ENCODE results near the gene PLSCR3.

PLSCR3 gene

DNA sequence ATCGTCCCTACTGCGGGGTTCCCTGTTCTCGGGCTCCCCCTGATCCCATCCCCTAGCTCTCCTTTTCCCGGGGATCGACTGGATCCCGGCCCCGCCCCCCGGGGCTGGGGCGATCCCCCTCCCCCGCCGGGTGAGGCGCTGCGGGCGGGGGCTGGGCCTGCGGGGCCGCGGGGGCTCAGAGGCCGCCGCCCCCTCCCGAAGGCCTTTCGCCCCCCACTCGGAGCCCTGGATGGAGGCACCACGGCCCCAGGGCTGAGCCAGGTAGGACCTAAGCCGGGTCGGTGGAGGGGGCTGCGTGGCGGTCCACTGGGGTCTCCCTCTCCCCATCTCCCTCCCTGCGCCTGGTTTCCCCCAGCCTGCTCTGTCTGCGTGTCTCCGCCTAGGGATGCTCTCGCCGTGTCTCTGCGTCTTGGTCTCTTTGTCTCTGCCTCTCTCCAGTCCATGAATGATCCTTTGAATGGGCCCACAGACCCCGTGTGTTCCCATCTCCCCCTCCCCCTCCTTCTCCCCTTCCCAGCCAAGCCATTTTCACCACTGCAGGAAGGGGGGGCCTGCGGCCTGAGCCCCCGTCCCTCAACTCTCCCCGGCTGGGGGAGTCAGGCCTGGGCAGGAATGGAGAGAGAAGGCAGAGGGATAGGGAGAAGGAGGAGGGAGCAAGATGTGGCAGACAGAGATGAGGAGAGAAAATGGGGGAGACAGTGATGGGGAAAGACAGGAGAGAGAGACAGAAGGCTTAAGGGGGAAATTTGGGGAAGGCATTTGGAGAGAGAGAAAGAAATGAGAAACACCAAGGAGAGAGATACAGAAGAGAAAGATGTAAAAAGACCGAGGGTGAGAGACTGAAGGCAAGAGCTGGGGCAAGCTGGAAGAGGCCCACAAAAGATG, 11.3 kb upstream of the PLSCR3 start:
- FAIRE-seq, result no peak

- FAIRE-seq, result no peak
Measured at GRCh38 chr17:7404737-7405349, 10.5 kb upstream of the PLSCR3 start.

DNA sequence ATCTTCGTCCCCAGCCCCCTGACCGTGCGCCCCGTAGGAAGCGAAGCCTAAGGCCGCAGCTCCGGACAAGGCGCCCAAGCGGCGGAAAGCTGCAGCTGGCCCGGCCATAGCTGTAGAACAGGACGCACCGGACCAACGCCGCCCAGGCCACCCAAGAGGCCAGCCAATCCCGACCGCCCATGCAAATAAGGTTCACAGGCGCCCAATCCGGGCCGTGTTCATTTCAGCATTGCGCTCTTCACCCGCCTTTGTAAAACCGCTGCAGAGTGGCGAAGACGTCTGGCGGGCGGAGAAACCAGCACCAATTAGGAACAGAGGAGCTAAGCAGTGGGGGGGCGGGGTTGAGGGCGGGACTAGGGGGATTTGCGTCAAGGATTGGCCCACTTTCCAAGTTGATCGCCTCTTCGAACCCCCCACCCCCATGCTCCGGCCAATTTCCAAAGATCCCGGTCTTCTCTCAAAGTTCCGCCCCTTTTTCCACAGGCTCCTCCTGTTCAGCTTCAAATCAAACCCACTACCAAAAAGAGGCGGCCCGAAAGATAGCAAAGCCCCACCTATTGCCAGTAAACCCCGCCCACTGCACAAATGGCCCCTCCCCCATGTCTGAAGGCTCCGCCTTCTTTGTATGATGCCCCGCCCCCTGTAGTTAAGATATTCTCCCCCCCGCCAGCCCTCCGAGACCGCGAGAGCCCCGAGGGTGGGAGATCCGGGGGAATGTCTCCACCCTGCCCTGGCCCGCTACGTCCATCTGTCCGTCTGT, 9.8 kb upstream of the PLSCR3 start, which contains the start of gene TMEM256:
TSS of gene TMEM256 (minus strand) at position 121 of the 760 bp plus-strand sequence. CDS start at position 108, 13 bp downstream.
- FAIRE-seq, result peak; percentile 99

GRCh38 chr17:7403727-7403976, 9.3 kb upstream of the PLSCR3 start:
- FAIRE-seq, result no peak

DNA sequence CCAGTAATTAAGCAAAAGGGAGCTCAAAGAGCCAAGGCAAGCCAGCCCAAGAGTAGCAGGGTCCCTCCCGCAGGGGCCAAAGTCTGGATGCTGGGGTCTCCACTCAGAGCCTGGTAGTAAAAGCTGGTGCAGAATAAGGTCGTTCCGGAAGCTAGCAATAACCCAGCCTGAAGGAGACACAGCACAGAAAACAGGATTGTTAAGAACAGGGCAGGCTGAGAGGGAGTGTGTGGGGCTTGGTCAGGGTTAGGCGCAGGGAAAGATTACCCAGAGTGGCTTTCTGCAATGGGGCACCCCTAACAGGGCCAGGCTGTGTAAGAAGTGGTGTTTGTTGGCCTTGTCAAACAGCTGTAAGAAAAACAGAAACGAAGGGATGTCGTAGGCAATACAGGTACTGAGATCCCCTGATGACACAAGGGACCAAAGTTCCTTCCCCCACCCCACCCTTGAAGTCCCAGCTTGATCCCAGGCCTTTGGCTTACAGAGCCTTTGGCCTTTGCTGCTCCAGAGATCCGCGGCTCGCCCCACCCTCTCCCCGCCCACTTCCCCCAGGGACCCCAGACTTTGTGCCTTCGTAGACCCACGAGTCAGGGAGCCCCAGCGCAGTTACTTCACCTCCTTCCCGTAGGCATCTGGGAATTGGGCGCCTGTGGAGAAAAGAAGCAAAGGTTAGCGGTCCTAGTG, 8.9 kb upstream of the PLSCR3 start:
- FAIRE-seq, result no peak

DNA sequence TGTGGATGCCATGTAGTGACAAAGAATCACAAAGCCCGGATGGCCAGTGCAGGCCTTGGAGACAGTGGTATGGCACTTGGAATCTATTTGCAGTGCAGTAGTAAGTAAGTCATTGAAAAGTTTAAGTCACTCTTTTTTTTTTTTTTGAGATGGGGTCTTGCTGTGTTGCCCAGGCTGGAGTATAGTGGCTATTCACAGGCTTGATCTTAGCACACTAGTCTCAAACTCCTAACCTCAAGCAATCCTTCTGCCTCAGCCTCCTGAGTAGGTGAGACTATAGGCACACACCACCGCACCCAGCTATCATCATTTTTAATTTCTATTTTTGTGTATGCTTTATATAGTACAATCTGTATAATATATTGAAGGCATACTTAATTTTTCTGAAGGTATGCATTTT, 4.3 kb upstream of the PLSCR3 start:
- FAIRE-seq, result no peak

DNA sequence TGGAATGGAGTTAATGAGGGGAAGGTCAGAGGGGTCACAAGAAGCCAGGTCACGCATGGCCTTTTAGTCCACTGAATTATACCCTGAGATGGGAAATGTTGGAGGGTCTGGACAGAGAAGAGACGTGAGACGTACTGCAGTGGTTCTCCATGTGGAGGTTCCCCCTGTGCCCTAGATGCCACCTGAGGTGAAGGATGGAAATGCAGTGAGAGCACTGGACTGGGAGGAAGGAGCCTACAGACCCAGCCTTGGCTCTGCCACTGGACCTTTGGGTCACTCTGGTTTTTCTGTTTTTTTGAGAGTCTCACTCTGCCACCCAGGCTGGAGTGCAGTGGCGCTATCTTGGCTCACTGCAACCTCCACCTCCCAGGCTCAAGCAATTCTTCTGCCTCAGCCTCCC, 1.8 kb upstream of the PLSCR3 start:
- FAIRE-seq, result no peak

- no peak for FAIRE-seq
Measured at GRCh38 chr17:7393613-7394451, 493 bp downstream of the PLSCR3 start.

DNA sequence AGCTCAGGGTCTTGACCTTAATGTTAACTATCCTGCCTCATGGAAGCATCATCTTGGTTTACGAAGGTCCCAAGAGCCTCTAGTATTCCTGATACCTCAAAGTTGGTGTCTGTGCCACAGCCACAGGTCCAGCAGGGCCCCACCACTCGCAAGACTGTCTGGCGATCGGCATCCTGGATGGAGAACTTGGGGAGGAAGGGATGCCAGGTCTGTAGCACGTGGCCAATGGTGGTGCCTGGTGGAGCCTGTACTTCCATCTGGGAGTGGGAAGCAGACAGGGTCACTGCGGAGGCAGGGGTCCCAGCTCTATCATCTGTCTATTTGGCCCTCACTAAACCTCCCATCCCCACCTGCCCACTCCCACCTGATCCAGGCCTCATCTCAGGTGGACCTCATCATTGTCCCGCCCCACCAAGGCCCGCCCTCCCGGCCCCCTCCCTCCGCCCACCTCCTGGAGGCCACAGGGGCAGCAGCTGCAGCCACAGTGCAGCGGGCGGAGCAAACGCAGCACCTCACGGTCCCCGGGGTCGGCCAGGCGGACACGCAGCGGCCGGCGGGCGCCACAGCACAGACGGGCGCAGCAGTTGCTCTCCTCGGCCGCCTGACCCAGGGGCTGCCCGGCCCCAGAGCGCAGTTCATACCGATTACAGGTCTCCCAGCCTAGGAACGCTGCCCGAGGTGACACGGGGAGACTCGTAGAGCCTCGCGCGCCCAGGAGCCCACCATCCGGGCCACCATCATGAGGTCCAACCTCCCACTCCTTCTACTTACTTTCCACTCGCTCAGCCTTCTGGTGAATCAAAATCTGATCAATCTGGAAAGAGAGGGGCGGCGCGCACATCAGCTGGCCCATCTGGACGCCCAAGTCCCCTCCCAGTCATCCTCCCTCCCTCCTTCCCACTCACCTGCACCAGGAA, 1.4 kb downstream of the PLSCR3 start:
- FAIRE-seq, result no peak

DNA sequence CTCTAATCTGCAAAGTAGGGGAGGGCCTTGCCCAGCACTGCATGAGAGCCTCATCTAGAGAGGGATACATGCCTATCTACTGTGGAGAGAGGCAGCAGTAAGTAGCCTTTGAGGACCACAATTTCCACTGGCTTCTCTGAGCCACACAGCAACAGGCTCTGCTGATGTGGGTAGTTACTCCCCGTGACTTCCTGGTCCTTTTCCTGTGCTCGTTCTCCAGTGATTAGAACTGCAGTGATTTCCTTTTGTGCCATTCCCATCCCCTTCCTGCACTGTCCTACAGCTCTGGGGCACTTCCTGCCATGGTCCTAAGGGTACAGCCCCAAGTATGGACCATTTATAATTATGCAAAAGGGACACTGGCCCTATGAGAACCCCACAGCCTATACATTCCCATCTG, 3.0 kb downstream of the PLSCR3 start:
- FAIRE-seq, result no peak

DNA sequence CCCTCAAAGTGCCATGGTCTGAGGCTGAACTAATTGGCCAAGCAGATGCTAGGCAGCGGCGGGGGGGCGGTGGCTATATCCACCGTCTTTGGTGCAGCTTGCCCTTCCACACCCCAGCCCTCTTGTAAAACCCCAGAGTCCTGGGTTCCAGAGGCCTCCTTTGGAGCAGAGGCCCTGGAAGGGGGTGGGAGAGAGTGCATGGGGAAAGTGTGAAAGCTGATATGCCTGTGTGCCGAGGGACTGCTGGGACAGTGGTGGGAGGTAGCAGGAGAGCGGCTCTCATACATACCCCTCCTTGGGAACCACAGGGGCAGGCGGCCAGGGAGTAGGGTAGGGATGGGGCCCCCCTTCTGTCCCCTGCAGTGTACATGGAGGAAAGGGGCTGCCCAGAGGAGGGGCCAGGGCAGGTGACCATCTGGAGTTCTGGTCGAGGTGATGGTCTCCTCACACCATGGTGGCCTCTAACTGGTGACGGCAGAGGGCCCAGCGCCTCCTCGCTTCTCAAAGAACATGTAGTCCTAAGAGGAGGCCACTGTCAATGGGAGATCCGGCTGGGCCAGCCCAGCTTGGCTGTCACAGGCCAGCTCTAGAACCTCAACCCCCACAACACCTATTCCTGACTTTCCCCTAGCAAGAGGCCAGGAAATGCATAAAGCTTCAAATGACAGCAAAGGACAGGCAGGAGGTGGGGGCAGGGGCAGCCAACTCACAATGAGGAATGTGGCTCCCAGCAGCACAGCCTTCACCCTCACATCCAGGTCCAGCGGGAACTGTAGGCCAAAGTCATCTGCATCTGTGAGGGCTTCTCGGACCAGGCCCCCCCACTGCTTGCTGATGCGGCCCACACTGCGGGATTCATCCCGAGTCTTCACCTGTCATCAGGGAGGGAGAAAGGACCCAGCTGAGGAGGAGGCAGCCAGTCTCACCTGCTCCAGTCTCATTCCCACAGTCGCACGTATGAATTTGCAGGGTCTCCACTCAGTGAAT, 4.1 kb downstream of the PLSCR3 start:
- FAIRE-seq, result no peak

DNA sequence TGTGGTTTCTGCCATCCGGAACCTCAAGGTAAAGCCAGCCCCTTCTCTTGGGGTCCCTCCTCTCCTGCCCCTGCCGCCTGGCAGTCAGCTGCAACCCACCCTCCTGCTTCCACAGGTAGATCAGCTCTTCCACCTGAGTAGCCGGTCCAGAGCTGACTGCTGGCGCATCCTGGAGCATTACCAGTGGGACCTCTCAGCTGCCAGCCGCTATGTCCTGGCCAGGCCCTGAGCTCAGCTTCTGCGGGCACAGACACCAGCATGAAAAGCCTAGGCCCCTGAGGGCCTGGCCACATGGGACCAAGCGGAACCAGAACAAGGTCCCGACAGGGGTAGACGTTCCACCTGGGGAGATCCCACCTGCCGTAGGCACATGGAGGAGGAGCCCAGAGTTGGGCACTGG, 5.5 kb downstream of the PLSCR3 start:
- no peak for FAIRE-seq

- FAIRE-seq, result no peak
Measured at GRCh38 chr17:7384489-7385081, 9.7 kb downstream of the PLSCR3 start.

DNA sequence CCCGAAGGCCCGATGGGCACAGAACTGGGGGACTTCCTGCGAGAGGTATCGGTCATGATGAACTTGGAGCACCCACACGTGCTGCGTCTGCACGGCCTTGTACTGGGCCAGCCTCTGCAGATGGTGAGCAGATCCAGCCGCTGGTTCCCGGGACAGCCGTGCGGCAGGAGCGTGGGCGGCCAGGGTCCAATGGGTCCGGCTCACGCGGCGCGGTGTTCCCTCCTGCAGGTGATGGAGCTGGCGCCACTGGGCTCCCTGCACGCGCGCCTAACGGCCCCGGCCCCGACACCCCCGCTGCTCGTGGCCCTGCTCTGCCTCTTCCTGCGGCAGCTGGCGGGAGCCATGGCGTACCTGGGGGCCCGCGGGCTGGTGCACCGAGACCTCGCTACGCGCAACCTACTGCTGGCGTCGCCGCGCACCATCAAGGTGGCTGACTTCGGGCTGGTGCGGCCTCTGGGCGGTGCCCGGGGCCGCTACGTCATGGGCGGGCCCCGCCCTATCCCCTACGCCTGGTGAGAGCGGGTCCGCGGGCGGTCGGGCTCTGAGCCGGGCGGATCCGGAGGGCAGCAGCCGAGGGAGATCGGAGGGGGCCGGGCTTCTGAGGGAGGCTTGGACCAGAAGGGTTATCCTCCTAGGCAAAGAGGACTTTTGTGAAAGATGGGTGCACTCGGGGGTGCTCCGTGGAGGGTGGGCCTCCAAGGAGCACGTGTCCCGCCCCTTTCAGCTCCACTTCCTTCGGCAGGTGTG, 10.4 kb downstream of the PLSCR3 start:
- FAIRE-seq, result no peak

DNA sequence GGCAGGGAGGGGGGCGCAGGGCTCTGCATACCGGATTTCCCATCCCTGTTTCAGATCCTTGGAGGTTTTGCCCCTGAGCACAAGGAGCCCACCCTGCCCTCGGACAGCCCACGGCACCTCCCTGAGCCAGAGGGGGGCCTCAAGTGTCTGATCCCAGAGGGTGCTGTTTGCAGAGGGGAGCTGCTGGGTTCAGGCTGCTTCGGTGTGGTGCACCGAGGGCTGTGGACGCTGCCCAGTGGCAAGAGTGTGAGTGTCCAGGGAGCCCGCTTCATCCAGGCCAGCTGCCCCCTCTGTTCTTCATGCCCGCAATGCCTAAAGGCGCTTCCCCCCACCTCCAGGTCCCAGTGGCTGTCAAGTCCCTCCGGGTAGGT, 11.0 kb downstream of the PLSCR3 start:
- FAIRE-seq, result no peak

DNA sequence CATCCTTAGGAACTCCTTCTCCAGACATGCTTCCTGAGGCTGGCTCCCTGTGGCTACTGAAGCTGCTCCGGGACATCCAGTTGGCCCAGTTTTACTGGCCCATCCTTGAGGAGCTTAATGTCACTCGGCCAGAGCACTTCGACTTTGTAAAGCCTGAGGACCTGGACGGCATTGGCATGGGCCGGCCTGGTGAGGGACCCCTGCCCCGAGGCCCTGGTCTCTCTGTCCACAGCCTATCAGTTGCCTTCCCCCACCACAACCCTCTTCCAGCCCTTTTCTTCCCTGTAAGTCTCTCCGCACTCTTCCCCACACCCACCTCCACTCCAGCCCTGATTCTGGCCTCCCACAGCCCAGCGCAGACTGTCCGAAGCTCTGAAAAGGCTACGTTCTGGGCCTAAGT, 11.4 kb downstream of the PLSCR3 start:
- FAIRE-seq, result no peak

DNA sequence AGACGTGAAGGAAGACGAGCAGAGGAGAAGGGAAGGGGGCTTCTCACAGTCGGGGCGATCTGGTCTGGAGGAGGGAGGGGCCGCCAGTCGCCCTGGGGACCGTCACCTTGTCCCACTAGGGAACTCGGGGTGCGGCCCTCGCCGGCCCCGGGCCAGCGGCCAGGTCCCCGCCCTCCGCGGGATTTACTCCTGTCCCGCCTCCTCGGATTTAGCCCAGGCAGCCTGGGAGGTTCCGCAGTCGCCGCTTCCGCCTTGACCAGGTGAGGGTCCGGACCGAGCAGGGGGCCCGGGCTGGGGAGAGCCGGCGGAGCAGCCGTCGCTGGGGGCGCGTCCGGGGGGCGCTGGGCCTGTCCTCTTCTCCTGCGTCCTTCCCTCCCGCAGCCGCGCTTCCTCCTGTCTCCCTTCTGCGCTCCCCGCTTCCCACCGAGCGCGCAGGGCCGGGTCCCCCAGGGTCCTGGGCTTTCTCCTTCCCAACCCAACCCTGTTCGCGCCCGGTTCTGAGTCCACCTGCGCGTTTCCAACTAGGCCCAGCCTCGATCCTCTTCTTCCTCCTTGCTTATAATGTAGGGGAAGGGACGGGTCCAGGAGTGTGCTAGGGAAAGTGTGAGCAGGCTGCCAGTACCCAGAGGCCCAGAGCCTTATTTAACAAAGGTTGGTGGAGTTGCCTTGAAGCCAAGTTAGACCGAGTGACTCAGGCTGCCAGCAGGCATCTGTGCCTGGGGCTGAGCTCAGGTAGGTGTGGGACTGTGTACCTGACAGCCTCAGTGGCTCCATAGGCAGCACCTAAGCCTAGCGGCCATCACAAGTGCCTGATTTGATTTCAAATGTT, 13.3 kb downstream of the PLSCR3 start, which contains the start of gene TNK1:
TSS of gene TNK1 (plus strand) at position 235 of the 829 bp plus-strand sequence. CDS start 1,838 bp downstream, outside the sequence.
- FAIRE-seq, result no peak

DNA sequence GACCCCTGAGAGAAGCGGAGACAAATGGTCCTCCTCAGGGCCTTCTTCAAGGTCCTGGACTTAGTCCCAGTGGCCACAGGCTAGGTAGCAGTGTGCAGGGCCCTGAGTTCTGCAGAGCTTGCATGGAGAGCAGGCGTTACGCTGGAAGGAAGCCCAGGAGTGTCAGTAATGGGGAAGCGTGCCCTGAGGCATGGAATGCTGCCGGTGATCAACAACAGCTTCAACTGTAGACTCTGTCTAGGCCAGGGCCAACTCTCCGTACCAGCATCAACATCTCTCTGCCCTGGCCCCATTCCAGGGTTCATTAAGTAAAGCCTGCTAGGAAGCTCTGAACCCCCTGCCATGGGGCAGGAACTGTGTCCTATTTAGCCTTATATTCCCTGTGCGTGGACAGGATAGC, 14.0 kb downstream of the PLSCR3 start:
- FAIRE-seq, result no peak

Data from islet of Langerhans (tissue), 1 donor.